Keratinocyte (primary cell): ENCODE data around the gene PPT2.

ENCODE experiments used
- EZH2 ChIP-seq: IDR thresholded peaks from one replicate; pipeline ENCODE4 v1.6.1; 2012; ENCODE audit warnings: inconsistent platforms, mild to moderate bottlenecking, low read length, moderate library complexity
- TF ChIP-seq, protein P1 (sequence below), 3 experiments: IDR thresholded peaks in 1 of 3; conservative IDR thresholded peaks in 1 of 3; optimal IDR thresholded peaks in 1 of 3; 2 replicates in 2 of 3; 3 replicates in 1 of 3; pipeline versions ENCODE3 to v1.5.1; 2011; ENCODE audit warnings: low read length in 3 of 3, mild to moderate bottlenecking in 3 of 3, moderate library complexity in 2 of 3, control low read depth in 1 of 3, inconsistent platforms in 1 of 3; ENCODE audit not compliant: insufficient read depth in 2 of 3; ENCODE audit errors: extremely low read depth in 1 of 3

DNA sequence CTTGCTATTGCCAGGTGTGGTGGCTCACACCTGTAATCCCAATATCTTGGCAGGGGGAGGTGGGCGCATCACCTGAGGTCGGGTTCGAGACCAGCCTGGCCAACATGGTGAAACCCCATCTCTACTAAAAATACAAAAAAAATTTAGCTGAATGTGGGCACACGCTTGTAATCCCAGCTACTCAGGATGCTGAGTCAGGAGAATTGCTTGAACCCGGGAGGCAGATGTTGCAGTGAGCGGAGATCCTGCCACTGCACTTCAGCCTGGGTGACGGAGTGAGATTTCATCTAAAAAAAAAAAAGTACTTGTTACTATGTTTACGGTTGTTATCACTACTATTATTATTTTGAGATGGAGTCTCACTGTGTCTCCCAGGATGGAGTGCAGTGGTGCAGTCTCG, 3.0 kb downstream of the PPT2 start:
- TF ChIP-seq, protein P1, sequence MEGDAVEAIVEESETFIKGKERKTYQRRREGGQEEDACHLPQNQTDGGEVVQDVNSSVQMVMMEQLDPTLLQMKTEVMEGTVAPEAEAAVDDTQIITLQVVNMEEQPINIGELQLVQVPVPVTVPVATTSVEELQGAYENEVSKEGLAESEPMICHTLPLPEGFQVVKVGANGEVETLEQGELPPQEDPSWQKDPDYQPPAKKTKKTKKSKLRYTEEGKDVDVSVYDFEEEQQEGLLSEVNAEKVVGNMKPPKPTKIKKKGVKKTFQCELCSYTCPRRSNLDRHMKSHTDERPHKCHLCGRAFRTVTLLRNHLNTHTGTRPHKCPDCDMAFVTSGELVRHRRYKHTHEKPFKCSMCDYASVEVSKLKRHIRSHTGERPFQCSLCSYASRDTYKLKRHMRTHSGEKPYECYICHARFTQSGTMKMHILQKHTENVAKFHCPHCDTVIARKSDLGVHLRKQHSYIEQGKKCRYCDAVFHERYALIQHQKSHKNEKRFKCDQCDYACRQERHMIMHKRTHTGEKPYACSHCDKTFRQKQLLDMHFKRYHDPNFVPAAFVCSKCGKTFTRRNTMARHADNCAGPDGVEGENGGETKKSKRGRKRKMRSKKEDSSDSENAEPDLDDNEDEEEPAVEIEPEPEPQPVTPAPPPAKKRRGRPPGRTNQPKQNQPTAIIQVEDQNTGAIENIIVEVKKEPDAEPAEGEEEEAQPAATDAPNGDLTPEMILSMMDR (optimal IDR thresholded peaks at IDR 0.05 in 1 of 3, IDR thresholded peaks at IDR 0.05 in 1 of 3, conservative IDR thresholded peaks at IDR 0.05 in 1 of 3; ENCODE audit: extremely low read depth in 1 of 3, insufficient read depth in 2 of 3, low read length in 3 of 3), result no peak
- no peak for TF ChIP-seq EZH2
